H9 (cell line): ENCODE data around the gene CMTM8. TPM values are rescaled to one million over a fixed set of nuclear protein-coding genes. Genes with fewer than 3 reads are reported as not detected.

Experiments
- DNase-seq: peaks from one replicate; pipeline ENCODE4 v3.0.0-alpha.2; 2017
- H2AFZ ChIP-seq: one replicate; pipeline ENCODE4 v1.6.1; 2013; ENCODE audit warnings: mild to moderate bottlenecking, low read length, control low read depth, moderate library complexity
- H2AK5ac ChIP-seq: 2 replicates; pipeline ENCODE4 v1.6.1; 2013; ENCODE audit warnings: low read length, control low read depth, mixed read lengths; ENCODE audit not compliant: insufficient read length
- H2BK120ac ChIP-seq: one replicate; pipeline ENCODE4 v1.6.1; 2013; ENCODE audit warnings: low read depth, mild to moderate bottlenecking, low read length, control low read depth, inconsistent platforms; ENCODE audit not compliant: poor library complexity, severe bottlenecking
- H2BK12ac ChIP-seq: 2 replicates; pipeline ENCODE4 v1.6.1; 2013; ENCODE audit warnings: low read length, control low read depth, mixed read lengths, low read depth; ENCODE audit not compliant: insufficient read length
- H2BK15ac ChIP-seq: 2 replicates; pipeline ENCODE4 v1.6.1; 2013; ENCODE audit warnings: low read depth, low read length, control low read depth
- H2BK20ac ChIP-seq: one replicate; pipeline ENCODE4 v1.6.1; 2013; ENCODE audit warnings: low read depth, mild to moderate bottlenecking, low read length, control low read depth, inconsistent platforms; ENCODE audit not compliant: poor library complexity, severe bottlenecking
- H2BK5ac ChIP-seq: 2 replicates; pipeline ENCODE4 v1.6.1; 2013; ENCODE audit warnings: low read length, control low read depth, mixed read lengths; ENCODE audit not compliant: insufficient read length
- H3K14ac ChIP-seq: 2 replicates; pipeline ENCODE4 v1.6.1; 2013; ENCODE audit warnings: low read length, control low read depth; ENCODE audit not compliant: insufficient read depth
- H3K18ac ChIP-seq: 2 replicates; pipeline ENCODE4 v1.6.1; 2013; ENCODE audit warnings: low read depth, mild to moderate bottlenecking, mixed read lengths, low read length, control low read depth; ENCODE audit not compliant: insufficient read length
- H3K23ac ChIP-seq: 2 replicates; pipeline ENCODE4 v1.6.1; 2013; ENCODE audit warnings: low read length, control low read depth, mixed read lengths, low read depth; ENCODE audit not compliant: insufficient read length
- H3K23me2 ChIP-seq: 2 replicates; pipeline ENCODE4 v1.6.1; 2013; ENCODE audit warnings: low read depth, mild to moderate bottlenecking, mixed read lengths, low read length, control low read depth; ENCODE audit not compliant: insufficient read length, poor library complexity, severe bottlenecking
- H3K27ac ChIP-seq: 2 replicates; pipeline ENCODE4 v1.5.1; 2013; ENCODE audit warnings: low read length, control low read depth, mixed read lengths, low read depth; ENCODE audit not compliant: insufficient read length
- H3K27me3 ChIP-seq: 2 replicates; pipeline ENCODE4 v1.6.1; 2013; ENCODE audit warnings: low read length, control low read depth, inconsistent platforms; ENCODE audit not compliant: insufficient read depth
- H3K4ac ChIP-seq: 2 replicates; pipeline ENCODE4 v1.6.1; 2013; ENCODE audit warnings: low read depth, mild to moderate bottlenecking, control low read depth, inconsistent platforms, low read length, moderate library complexity
- H3K4me1 ChIP-seq: 2 replicates; pipeline ENCODE4 v1.6.1; 2013; ENCODE audit warnings: low read length, control low read depth, inconsistent platforms; ENCODE audit not compliant: insufficient read depth
- H3K4me2 ChIP-seq: 2 replicates; pipeline ENCODE4 v1.6.1; 2013; ENCODE audit warnings: low read length, control low read depth, mixed read lengths; ENCODE audit not compliant: insufficient read length, insufficient read depth
- H3K56ac ChIP-seq: 2 replicates; pipeline ENCODE4 v1.6.1; 2013; ENCODE audit warnings: low read depth, mild to moderate bottlenecking, mixed read lengths, low read length, control low read depth; ENCODE audit not compliant: insufficient read length
- H3K79me1 ChIP-seq: 2 replicates; pipeline ENCODE4 v1.6.1; 2013; ENCODE audit warnings: low read depth, mild to moderate bottlenecking, moderate library complexity, low read length, control low read depth, inconsistent platforms; ENCODE audit not compliant: insufficient read depth, poor library complexity, severe bottlenecking
- H3K79me2 ChIP-seq: 2 replicates; pipeline ENCODE4 v1.6.1; 2013; ENCODE audit warnings: low read length, control low read depth, inconsistent platforms; ENCODE audit not compliant: insufficient read depth
- H3K9ac ChIP-seq: 2 replicates; pipeline ENCODE4 v1.6.1; 2013; ENCODE audit warnings: low read length, control low read depth, mixed read lengths; ENCODE audit not compliant: insufficient read length; ENCODE audit errors: extremely low read depth
- H3K9me3 ChIP-seq: one replicate; pipeline ENCODE4 v1.6.1; 2013; ENCODE audit warnings: low read depth, low read length, inconsistent platforms; ENCODE audit not compliant: control insufficient read depth
- H3T11ph ChIP-seq: one replicate; pipeline ENCODE4 v1.6.1; 2013; ENCODE audit warnings: mild to moderate bottlenecking, low read length, control low read depth, inconsistent platforms
- H4K20me1 ChIP-seq: one replicate; pipeline ENCODE4 v1.6.1; 2013; ENCODE audit not compliant: control insufficient read depth, insufficient read length, insufficient read depth
- H4K5ac ChIP-seq: 2 replicates; pipeline ENCODE4 v1.6.1; 2013; ENCODE audit warnings: low read depth, mild to moderate bottlenecking, mixed read lengths, low read length, control low read depth; ENCODE audit not compliant: insufficient read length
- H4K8ac ChIP-seq: replicated peaks from 2 replicates; pipeline ENCODE4 v1.6.1; 2013; ENCODE audit warnings: low read length, control low read depth, mixed read lengths, low read depth; ENCODE audit not compliant: insufficient read length
- H4K91ac ChIP-seq: 2 replicates; pipeline ENCODE4 v1.6.1; 2013; ENCODE audit warnings: low read depth, mild to moderate bottlenecking, moderate library complexity, mixed read lengths, low read length, control low read depth; ENCODE audit not compliant: insufficient read length
- H3K27ac Mint-ChIP-seq, 3 experiments: 2 replicates in 2 of 3; 3 replicates in 1 of 3; pipeline ENCODE4 v1.8.0; 2020 to 2021; ENCODE audit warnings: mixed read lengths in 3 of 3, mild to moderate bottlenecking in 1 of 3, moderate library complexity in 1 of 3
- H3K27me3 Mint-ChIP-seq: 2 replicates; pipeline ENCODE4 v1.8.0; 2021; ENCODE audit warnings: low read depth, mild to moderate bottlenecking, moderate library complexity, mixed read lengths
- H3K36me3 Mint-ChIP-seq, 3 experiments: 2 replicates in 2 of 3; 3 replicates in 1 of 3; pipeline ENCODE4 v1.8.0; 2020 to 2021; ENCODE audit warnings: low read depth in 3 of 3, mixed read lengths in 3 of 3; ENCODE audit not compliant: insufficient read depth in 1 of 3
- H3K4me1 Mint-ChIP-seq, 2 experiments: 2 replicates each; pipeline ENCODE4 v1.8.0; 2020; ENCODE audit warnings: mixed read lengths in 2 of 2
- H3K4me3 Mint-ChIP-seq, 2 experiments: 2 replicates in 1 of 2; 3 replicates in 1 of 2; pipeline ENCODE4 v1.8.0; 2020 to 2021; ENCODE audit warnings: mild to moderate bottlenecking in 2 of 2, mixed read lengths in 2 of 2, moderate library complexity in 1 of 2
- H3K9me3 Mint-ChIP-seq, 2 experiments: 2 replicates in 1 of 2; 3 replicates in 1 of 2; pipeline ENCODE4 v1.8.0; 2020; ENCODE audit warnings: mild to moderate bottlenecking in 2 of 2, mixed read lengths in 2 of 2, moderate library complexity in 1 of 2
- WGBS: extraction: QIAGEN DNeasy Blood & Tissue Kit; methylation state at CpG from one replicate; pipeline ENCODE4 v1.1.7; 2013; ENCODE audit warnings: missing lambda C conversion rate, low lambda C conversion rate, mixed read lengths; ENCODE audit not compliant: insufficient read length; ENCODE audit errors: extremely low coverage; 5-methylcytosine and 5-hydroxymethylcytosine counted together
- total RNA-seq: library from RNA; stranded (reverse); gene quantifications from 2 replicates; pipeline ENCODE4 v1.2.1, GENCODE V29; 2021
- TF ChIP-seq, protein P1 (sequence below): fragments of 200-600 bp; sonication (generic); conservative IDR thresholded peaks from 3 replicates; pipeline ENCODE4 v1.8.0; 2021; ENCODE audit warnings: antibody characterized with exemption, mild to moderate bottlenecking

The CMTM8 gene
- total RNA-seq, 1 experiment from 2014 or later: 4.0 TPM

DNA sequence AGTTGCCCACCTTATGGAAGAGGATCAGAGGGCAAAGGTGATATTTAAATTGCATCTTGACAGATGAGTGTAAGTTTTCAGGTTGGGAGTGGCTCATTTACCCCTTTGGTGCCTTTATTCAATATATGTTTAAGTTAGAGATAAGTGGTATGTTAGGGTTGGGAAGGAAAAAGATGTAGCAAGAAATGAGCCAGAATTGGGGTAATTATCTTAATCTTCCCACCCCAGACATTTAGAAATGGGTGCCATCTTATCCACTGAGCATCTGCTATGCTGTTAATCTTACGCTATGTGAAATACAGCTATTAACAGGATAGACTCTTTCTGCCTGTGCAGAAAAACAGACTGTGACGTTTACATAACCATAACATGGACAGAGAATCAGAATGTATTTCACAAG, 159.5 kb downstream of the CMTM8 start:
- Histone ChIP-seq H2BK20ac (no peak overlapping the region), H4K8ac (no peak overlapping the region), H3K79me1 (peaks cover 2% of the 10 kb centered on the region), H2BK120ac (no peak overlapping the region), H3T11ph (no peak overlapping the region), H2BK5ac (no peak overlapping the region), H3K27ac (no peak overlapping the region), H3K23ac (no peak overlapping the region), H4K20me1 (no peaks in the 10 kb centered on the region), H3K79me2 (no peaks in the 10 kb centered on the region), H4K91ac (no peak overlapping the region), H3K4me2 (no peak overlapping the region), H3K14ac (no peak overlapping the region), H3K56ac (no peak overlapping the region), H3K9me3 (no peaks in the 10 kb centered on the region), H3K9ac (no peak overlapping the region), H2BK12ac (no peak overlapping the region), H3K27me3 (no peaks in the 10 kb centered on the region), H4K5ac (no peak overlapping the region), H2BK15ac (no peak overlapping the region), H3K4ac (no peak overlapping the region), H2AK5ac (no peak overlapping the region), H2AFZ (no peak overlapping the region), H3K4me1 (peaks cover 2% of the 10 kb centered on the region; the same call in 1 of the 2 replicates), H3K23me2 (no peaks in the 10 kb centered on the region), H3K18ac (no peak overlapping the region)
- WGBS: no CpG with 5 or more reads among the region's 2 CpGs
- Mint-ChIP-seq H3K36me3 (peaks cover 0 to 5% (median 0%) of the 10 kb centered on the region in 3 experiments; a peak in 2 of 7 replicates), H3K27me3 (peaks cover 9% of the 10 kb centered on the region), H3K4me1 (peaks cover 28 to 30% of the 10 kb centered on the region in 2 experiments), H3K4me3 (no peak overlapping the region), H3K27ac (no peak overlapping the region), H3K9me3 (peaks cover 0 to 1% of the 10 kb centered on the region in 2 experiments; a peak in 1 of 5 replicates)
- DNase-seq: no peak
- TF ChIP-seq, protein P1, sequence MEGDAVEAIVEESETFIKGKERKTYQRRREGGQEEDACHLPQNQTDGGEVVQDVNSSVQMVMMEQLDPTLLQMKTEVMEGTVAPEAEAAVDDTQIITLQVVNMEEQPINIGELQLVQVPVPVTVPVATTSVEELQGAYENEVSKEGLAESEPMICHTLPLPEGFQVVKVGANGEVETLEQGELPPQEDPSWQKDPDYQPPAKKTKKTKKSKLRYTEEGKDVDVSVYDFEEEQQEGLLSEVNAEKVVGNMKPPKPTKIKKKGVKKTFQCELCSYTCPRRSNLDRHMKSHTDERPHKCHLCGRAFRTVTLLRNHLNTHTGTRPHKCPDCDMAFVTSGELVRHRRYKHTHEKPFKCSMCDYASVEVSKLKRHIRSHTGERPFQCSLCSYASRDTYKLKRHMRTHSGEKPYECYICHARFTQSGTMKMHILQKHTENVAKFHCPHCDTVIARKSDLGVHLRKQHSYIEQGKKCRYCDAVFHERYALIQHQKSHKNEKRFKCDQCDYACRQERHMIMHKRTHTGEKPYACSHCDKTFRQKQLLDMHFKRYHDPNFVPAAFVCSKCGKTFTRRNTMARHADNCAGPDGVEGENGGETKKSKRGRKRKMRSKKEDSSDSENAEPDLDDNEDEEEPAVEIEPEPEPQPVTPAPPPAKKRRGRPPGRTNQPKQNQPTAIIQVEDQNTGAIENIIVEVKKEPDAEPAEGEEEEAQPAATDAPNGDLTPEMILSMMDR: no peak
